SK-N-SH treated with all-trans-retinoic acid at 6 μM for 48 hours (cell line): ENCODE measurements around the gene SETD6.

ENCODE experiments used
- ATAC-seq: fragments of 200-7000 bp; cut with Tn5 transposase; 3 replicates; pipeline ENCODE4 v1.9.1; 2020; ENCODE audit warnings: mild to moderate bottlenecking, moderate library complexity
- ARNTL ChIP-seq: fragments of 450-650 bp; formaldehyde crosslinking; IDR thresholded peaks from 2 replicates; pipeline ENCODE4 v1.5.0; 2020; ENCODE audit warnings: low read depth, mild to moderate bottlenecking, moderate library complexity, borderline replicate concordance
- CSDC2 ChIP-seq: fragments of 250-450 bp; sonication (Bioruptor Pico); IDR thresholded peaks from 2 replicates; pipeline ENCODE4 v1.5.0; 2020; ENCODE audit warnings: mild to moderate bottlenecking, moderate library complexity
- CSRNP3 ChIP-seq: fragments of 250-450 bp; sonication (Bioruptor Pico); IDR thresholded peaks from 2 replicates; pipeline ENCODE4 v1.5.1; 2021; ENCODE audit warnings: mild to moderate bottlenecking, moderate library complexity
- ESRRG ChIP-seq: fragments of 250-450 bp; sonication (Bioruptor Pico); IDR thresholded peaks from 2 replicates; pipeline ENCODE4 v1.6.1; 2021; ENCODE audit warnings: mild to moderate bottlenecking
- GLIS3 ChIP-seq: fragments of 250-450 bp; sonication (Bioruptor Pico); IDR thresholded peaks from 2 replicates; pipeline ENCODE4 v1.5.0; 2020; ENCODE audit warnings: mild to moderate bottlenecking, moderate library complexity
- ISL1 ChIP-seq: fragments of 250-450 bp; sonication (Bioruptor Pico); IDR thresholded peaks from 2 replicates; pipeline ENCODE4 v2.1.2; 2022; ENCODE audit warnings: mild to moderate bottlenecking, moderate library complexity
- OSR1 ChIP-seq: fragments of 250-450 bp; sonication (Bioruptor Pico); IDR thresholded peaks from 2 replicates; pipeline ENCODE4 v1.8.0; 2022; ENCODE audit warnings: moderate library complexity, mild to moderate bottlenecking, inconsistent platforms
- POU6F1 ChIP-seq: fragments of 250-450 bp; sonication (Bioruptor Pico); IDR thresholded peaks from 2 replicates; pipeline ENCODE4 v1.8.0; 2021; ENCODE audit warnings: low read depth, mild to moderate bottlenecking, moderate library complexity, borderline replicate concordance
- PPARA ChIP-seq: fragments of 250-450 bp; sonication (Bioruptor Pico); IDR thresholded peaks from 2 replicates; pipeline ENCODE4 v1.5.0; 2020; ENCODE audit warnings: mild to moderate bottlenecking, borderline replicate concordance
- RARB ChIP-seq: fragments of 250-450 bp; sonication (Bioruptor Pico); IDR thresholded peaks from 2 replicates; pipeline ENCODE4 v1.8.0; 2021; ENCODE audit warnings: mild to moderate bottlenecking, moderate library complexity
- SNAI2 ChIP-seq: fragments of 250-450 bp; sonication (Bioruptor Pico); IDR thresholded peaks from 2 replicates; pipeline ENCODE4 v1.5.0; 2020; ENCODE audit warnings: mild to moderate bottlenecking, moderate library complexity
- TCF4 ChIP-seq: fragments of 250-450 bp; sonication (Bioruptor Pico); IDR thresholded peaks from 2 replicates; pipeline ENCODE4 v1.8.0; 2021; ENCODE audit warnings: mild to moderate bottlenecking, moderate library complexity, borderline replicate concordance
- TOX ChIP-seq: fragments of 250-450 bp; sonication (Bioruptor Pico); IDR thresholded peaks from 2 replicates; pipeline ENCODE4 v1.8.0; 2021; ENCODE audit warnings: mild to moderate bottlenecking, moderate library complexity, borderline replicate concordance
- ZFP3 ChIP-seq: fragments of 250-450 bp; sonication (Bioruptor Pico); IDR thresholded peaks from 2 replicates; pipeline ENCODE4 v1.5.0; 2020; ENCODE audit warnings: mild to moderate bottlenecking, moderate library complexity
- ZFP30 ChIP-seq: fragments of 450-650 bp; formaldehyde crosslinking; IDR thresholded peaks from 2 replicates; pipeline ENCODE4 v1.5.0; 2022; ENCODE audit warnings: mild to moderate bottlenecking, moderate library complexity
- ZNF565 ChIP-seq: fragments of 450-650 bp; formaldehyde crosslinking; conservative IDR thresholded peaks from 2 replicates; pipeline ENCODE4 v1.5.0; 2020; ENCODE audit warnings: low read depth, mild to moderate bottlenecking, moderate library complexity
- ZNF70 ChIP-seq: fragments of 450-650 bp; formaldehyde crosslinking; IDR thresholded peaks from 2 replicates; pipeline ENCODE4 v1.5.0; 2020; ENCODE audit warnings: mild to moderate bottlenecking, moderate library complexity
- ZNF8 ChIP-seq: fragments of 450-650 bp; formaldehyde crosslinking; IDR thresholded peaks from 2 replicates; pipeline ENCODE4 v1.5.0; 2020; ENCODE audit warnings: mild to moderate bottlenecking, moderate library complexity
- TF ChIP-seq, protein P1 (sequence below): fragments of 250-450 bp; sonication (Bioruptor Pico); IDR thresholded peaks from 2 replicates; pipeline ENCODE4 v1.8.0; 2020; ENCODE audit warnings: mild to moderate bottlenecking, moderate library complexity, borderline replicate concordance
- TF ChIP-seq, protein P2 (sequence below): fragments of 250-450 bp; sonication (Bioruptor Pico); IDR thresholded peaks from 2 replicates; pipeline ENCODE4 v1.5.0; 2020; ENCODE audit warnings: mild to moderate bottlenecking, moderate library complexity

SETD6 gene

DNA sequence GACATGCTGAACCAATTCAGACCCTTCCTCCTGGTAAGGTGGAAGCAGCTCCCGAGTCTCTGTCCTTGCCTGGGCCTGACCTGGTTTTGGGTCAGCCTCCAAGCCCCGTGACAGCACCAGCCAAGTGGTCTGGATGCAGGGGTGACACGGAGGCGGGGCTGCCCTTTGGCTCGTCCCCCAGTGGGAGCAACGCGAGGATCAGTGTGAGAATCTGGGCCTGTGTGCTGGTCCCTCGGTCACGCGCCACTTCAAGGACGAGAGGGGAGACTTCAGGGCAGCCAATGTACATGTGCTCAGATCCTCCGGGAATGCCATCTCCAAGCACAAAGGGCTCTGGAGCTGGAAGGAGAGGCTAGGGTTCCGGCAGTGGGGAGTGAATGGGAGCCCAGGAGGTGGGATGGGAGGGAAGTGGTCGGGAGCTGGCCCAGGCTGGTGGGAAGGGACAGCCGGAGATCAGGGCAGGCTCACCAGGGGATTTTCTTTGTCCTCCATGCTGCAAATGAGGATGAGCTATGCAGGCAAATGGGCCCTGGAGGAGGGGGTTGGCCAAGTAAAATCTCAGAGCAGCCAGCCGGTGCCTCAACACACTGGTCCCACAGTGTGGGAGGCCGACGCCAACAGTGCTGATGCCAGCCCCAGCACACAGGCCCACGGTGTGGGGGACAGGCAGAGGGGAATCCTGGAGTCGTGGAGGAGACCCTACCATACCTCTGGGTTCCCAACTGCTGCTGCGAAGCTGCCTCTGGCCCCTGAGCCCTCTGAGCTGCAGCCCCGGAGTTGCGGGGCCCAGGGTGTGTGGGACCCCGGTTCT is 19.6 kb upstream of the SETD6 start:
- ATAC-seq, result no peak
- TF ChIP-seq CSRNP3 (CRISPR knock-in tag), result no peak
- TF ChIP-seq ARNTL, result no peak
- no peak for TF ChIP-seq POU6F1

GRCh38 chr16:58497468-58497867 is 17.8 kb upstream of the SETD6 start:
- TF ChIP-seq OSR1 (CRISPR knock-in tag), result no peak
- TF ChIP-seq ZNF8, result no peak
- no peak for TF ChIP-seq ISL1 (CRISPR knock-in tag)
- TF ChIP-seq ZNF565 (CRISPR knock-in tag), result no peak
- no peak for TF ChIP-seq TCF4 (CRISPR knock-in tag)
- ATAC-seq, result no peak

- no peak for TF ChIP-seq CSDC2
- TF ChIP-seq, protein P1, sequence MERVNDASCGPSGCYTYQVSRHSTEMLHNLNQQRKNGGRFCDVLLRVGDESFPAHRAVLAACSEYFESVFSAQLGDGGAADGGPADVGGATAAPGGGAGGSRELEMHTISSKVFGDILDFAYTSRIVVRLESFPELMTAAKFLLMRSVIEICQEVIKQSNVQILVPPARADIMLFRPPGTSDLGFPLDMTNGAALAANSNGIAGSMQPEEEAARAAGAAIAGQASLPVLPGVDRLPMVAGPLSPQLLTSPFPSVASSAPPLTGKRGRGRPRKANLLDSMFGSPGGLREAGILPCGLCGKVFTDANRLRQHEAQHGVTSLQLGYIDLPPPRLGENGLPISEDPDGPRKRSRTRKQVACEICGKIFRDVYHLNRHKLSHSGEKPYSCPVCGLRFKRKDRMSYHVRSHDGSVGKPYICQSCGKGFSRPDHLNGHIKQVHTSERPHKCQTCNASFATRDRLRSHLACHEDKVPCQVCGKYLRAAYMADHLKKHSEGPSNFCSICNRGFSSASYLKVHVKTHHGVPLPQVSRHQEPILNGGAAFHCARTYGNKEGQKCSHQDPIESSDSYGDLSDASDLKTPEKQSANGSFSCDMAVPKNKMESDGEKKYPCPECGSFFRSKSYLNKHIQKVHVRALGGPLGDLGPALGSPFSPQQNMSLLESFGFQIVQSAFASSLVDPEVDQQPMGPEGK (CRISPR knock-in tag), result no peak
- TF ChIP-seq SNAI2 (CRISPR knock-in tag), result no peak
- TF ChIP-seq ZNF565 (CRISPR knock-in tag), result no peak
- TF ChIP-seq ZFP3 (CRISPR knock-in tag), result no peak
- no peak for TF ChIP-seq TOX (CRISPR knock-in tag)
- TF ChIP-seq PPARA (CRISPR knock-in tag), result no peak
- TF ChIP-seq ISL1 (CRISPR knock-in tag), result no peak
- TF ChIP-seq POU6F1, result no peak
- TF ChIP-seq, protein P2, sequence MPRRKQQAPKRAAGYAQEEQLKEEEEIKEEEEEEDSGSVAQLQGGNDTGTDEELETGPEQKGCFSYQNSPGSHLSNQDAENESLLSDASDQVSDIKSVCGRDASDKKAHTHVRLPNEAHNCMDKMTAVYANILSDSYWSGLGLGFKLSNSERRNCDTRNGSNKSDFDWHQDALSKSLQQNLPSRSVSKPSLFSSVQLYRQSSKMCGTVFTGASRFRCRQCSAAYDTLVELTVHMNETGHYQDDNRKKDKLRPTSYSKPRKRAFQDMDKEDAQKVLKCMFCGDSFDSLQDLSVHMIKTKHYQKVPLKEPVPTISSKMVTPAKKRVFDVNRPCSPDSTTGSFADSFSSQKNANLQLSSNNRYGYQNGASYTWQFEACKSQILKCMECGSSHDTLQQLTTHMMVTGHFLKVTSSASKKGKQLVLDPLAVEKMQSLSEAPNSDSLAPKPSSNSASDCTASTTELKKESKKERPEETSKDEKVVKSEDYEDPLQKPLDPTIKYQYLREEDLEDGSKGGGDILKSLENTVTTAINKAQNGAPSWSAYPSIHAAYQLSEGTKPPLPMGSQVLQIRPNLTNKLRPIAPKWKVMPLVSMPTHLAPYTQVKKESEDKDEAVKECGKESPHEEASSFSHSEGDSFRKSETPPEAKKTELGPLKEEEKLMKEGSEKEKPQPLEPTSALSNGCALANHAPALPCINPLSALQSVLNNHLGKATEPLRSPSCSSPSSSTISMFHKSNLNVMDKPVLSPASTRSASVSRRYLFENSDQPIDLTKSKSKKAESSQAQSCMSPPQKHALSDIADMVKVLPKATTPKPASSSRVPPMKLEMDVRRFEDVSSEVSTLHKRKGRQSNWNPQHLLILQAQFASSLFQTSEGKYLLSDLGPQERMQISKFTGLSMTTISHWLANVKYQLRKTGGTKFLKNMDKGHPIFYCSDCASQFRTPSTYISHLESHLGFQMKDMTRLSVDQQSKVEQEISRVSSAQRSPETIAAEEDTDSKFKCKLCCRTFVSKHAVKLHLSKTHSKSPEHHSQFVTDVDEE (CRISPR knock-in tag), result no peak
- TF ChIP-seq ARNTL, result no peak
- TF ChIP-seq ZFP30 (CRISPR knock-in tag), result no peak
- TF ChIP-seq TCF4 (CRISPR knock-in tag), result no peak
- no peak for TF ChIP-seq RARB (CRISPR knock-in tag)
- TF ChIP-seq ZNF70, result no peak
- TF ChIP-seq GLIS3 (CRISPR knock-in tag), result no peak
- no peak for TF ChIP-seq OSR1 (CRISPR knock-in tag)
- TF ChIP-seq ESRRG (CRISPR knock-in tag), result no peak
- TF ChIP-seq ZNF8, result no peak
- no peak for ATAC-seq
These were observed 17.4 kb upstream of the SETD6 start for GRCh38 chr16:58497935-58498334.
